GM13977 (cell line): Measurements from ENCODE around the gene KIF1B.
A peak's percentile ranks its signal among the peaks of the same experiment; 100 is the strongest.

Experiments
- DNase-seq: peaks from one replicate; pipeline ENCODE4 v3.0.0; 2012; ENCODE audit warnings: low spot score
- CTCF ChIP-seq: IDR thresholded peaks from 2 replicates; pipeline ENCODE4 v1.5.1; 2012; ENCODE audit warnings: mild to moderate bottlenecking, control low read depth; ENCODE audit not compliant: insufficient read depth; ENCODE audit errors: extremely low read depth, missing control alignments
- in situ Hi-C: fragments of 300-500 bp; cut with MboI; formaldehyde crosslinking; loops from one replicate; pipeline ENCODE4 v1.12.0; 2022; ENCODE audit warnings: low sequenced_read_pairs, low pct_unique_long_range_greater_than_20kb, mixed read lengths, inconsistent platforms; ENCODE audit not compliant: unreplicated experiment

KIF1B gene

DNA sequence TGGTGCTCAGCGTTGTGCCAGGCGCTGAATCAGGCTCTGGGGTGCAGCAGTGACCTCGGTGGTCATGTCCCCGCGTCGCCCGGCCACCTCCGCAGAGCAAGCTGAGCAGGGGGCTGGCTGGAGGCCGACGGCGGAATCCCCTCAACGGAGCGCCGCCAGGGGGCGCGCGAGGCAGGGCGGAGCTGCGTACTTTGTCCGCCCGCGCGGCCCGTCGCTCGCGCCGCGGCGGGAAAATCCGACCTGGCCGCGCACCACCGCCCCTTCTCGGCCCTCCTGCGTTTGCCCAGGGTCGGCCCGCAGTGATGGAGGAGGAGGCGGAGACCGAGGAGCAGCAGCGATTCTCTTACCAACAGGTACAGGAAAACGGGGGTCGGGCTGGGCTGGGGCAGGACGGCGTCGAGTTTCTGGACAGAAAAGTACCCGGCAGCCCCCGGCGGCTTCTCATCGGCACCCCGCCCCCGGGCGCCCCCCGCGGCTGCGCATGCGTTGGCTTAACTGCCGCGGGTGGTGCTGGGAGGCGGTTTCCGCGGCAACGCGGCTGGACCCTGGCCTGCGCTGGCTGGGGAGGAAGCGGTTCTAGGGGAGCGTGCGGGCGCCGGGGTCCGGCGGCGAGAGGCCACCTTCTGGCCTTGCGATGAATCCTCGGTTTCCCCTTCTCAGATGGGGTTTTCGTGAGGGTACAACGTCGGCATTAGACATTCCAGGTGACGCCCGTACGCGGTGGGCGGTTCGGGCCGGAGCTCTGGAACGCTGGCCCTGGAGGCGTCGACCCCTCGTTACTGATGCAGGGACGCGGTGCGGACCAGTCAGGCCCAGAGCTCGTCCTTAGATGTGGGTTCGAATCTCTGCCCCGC, 220.1 kb downstream of the KIF1B start, which contains the start of gene CENPS:
Gene CENPS (plus strand): TSS at position 218 of the 854 bp plus-strand sequence. CDS start 85 bp downstream, at position 303.
- DNase-seq = peak; percentile 99

More for the DNA sequence above, 220.1 kb downstream of the KIF1B start, which contains the start of gene CENPS:
- in situ Hi-C loops = loop anchor here (10.0 kb wide), 1 partner anchor 54 kb away; no protein-coding TSS in a partner anchor
- TF ChIP-seq CTCF = peak; percentile 99
